Measurements from ENCODE around the gene CYP4A22. TPM values are rescaled to one million over a fixed set of nuclear protein-coding genes. Genes with fewer than 3 reads are reported as not detected.

Gene CYP4A22
- total and polyA plus RNA-seq, 2 experiments from 2014 or later: not detected

GRCh38 chr1:47181955-47182675, 44.9 kb downstream of the CYP4A22 start:
- H3K27me3 ChIP-seq (ENCODE audit: insufficient read depth): peaks cover 15% of the 10 kb centered on the region
- no peaks in the 10 kb centered on the region for H3K79me2 ChIP-seq (replicated peaks; ENCODE audit: insufficient read depth)
- ATAC-seq: no peak
- H3K9me2 ChIP-seq (ENCODE audit: insufficient read depth): no peaks in the 10 kb centered on the region
- peaks cover 8% of the 10 kb centered on the region for H3K4me1 ChIP-seq (ENCODE audit: insufficient read depth)
- H3K36me3 ChIP-seq (ENCODE audit: insufficient read depth): no peaks in the 10 kb centered on the region
- DNase-seq (ENCODE audit: low spot score): no peak
- Mint-ChIP-seq H3K4me3 (no peak overlapping the region; the same call in 2 of the 3 replicates), H3K36me3 (ENCODE audit: low read depth) (no peaks in the 10 kb centered on the region; the same call in 2 of the 3 replicates), H3K4me1 (peaks cover 24% of the 10 kb centered on the region), H3K27me3 (ENCODE audit: insufficient read depth, low read depth, poor library complexity) (peaks cover 27% of the 10 kb centered on the region), H3K9me3 (peaks cover 18% of the 10 kb centered on the region; the same call in 2 of the 3 replicates), H3K27ac (no peak overlapping the region)
- H3K4me3 ChIP-seq: no peak overlapping the region
- H2AFZ ChIP-seq: no peak overlapping the region
- no peaks in the 10 kb centered on the region for H3F3A ChIP-seq (replicated peaks; ENCODE audit: low read depth)
- no peak overlapping the region for H3K4me2 ChIP-seq
- TF ChIP-seq REST (IDR thresholded peaks at IDR 0.05; ENCODE audit: unreplicated experiment) (no peak), CTCF (conservative IDR thresholded peaks at IDR 0.05; ENCODE audit: low read depth in 2 of 2) (no peak), CREB1 (CRISPR knock-in tag; IDR thresholded peaks at IDR 0.05; ENCODE audit: low read depth) (no peak), NANOG (IDR thresholded peaks at IDR 0.05; ENCODE audit: borderline replicate concordance) (no peak), ZNF114 (CRISPR knock-in tag; IDR thresholded peaks at IDR 0.05) (no peak), POLR2AphosphoS5 (IDR thresholded peaks at IDR 0.05; ENCODE audit: low read depth) (no peak)
- TF ChIP-seq, protein P1, sequence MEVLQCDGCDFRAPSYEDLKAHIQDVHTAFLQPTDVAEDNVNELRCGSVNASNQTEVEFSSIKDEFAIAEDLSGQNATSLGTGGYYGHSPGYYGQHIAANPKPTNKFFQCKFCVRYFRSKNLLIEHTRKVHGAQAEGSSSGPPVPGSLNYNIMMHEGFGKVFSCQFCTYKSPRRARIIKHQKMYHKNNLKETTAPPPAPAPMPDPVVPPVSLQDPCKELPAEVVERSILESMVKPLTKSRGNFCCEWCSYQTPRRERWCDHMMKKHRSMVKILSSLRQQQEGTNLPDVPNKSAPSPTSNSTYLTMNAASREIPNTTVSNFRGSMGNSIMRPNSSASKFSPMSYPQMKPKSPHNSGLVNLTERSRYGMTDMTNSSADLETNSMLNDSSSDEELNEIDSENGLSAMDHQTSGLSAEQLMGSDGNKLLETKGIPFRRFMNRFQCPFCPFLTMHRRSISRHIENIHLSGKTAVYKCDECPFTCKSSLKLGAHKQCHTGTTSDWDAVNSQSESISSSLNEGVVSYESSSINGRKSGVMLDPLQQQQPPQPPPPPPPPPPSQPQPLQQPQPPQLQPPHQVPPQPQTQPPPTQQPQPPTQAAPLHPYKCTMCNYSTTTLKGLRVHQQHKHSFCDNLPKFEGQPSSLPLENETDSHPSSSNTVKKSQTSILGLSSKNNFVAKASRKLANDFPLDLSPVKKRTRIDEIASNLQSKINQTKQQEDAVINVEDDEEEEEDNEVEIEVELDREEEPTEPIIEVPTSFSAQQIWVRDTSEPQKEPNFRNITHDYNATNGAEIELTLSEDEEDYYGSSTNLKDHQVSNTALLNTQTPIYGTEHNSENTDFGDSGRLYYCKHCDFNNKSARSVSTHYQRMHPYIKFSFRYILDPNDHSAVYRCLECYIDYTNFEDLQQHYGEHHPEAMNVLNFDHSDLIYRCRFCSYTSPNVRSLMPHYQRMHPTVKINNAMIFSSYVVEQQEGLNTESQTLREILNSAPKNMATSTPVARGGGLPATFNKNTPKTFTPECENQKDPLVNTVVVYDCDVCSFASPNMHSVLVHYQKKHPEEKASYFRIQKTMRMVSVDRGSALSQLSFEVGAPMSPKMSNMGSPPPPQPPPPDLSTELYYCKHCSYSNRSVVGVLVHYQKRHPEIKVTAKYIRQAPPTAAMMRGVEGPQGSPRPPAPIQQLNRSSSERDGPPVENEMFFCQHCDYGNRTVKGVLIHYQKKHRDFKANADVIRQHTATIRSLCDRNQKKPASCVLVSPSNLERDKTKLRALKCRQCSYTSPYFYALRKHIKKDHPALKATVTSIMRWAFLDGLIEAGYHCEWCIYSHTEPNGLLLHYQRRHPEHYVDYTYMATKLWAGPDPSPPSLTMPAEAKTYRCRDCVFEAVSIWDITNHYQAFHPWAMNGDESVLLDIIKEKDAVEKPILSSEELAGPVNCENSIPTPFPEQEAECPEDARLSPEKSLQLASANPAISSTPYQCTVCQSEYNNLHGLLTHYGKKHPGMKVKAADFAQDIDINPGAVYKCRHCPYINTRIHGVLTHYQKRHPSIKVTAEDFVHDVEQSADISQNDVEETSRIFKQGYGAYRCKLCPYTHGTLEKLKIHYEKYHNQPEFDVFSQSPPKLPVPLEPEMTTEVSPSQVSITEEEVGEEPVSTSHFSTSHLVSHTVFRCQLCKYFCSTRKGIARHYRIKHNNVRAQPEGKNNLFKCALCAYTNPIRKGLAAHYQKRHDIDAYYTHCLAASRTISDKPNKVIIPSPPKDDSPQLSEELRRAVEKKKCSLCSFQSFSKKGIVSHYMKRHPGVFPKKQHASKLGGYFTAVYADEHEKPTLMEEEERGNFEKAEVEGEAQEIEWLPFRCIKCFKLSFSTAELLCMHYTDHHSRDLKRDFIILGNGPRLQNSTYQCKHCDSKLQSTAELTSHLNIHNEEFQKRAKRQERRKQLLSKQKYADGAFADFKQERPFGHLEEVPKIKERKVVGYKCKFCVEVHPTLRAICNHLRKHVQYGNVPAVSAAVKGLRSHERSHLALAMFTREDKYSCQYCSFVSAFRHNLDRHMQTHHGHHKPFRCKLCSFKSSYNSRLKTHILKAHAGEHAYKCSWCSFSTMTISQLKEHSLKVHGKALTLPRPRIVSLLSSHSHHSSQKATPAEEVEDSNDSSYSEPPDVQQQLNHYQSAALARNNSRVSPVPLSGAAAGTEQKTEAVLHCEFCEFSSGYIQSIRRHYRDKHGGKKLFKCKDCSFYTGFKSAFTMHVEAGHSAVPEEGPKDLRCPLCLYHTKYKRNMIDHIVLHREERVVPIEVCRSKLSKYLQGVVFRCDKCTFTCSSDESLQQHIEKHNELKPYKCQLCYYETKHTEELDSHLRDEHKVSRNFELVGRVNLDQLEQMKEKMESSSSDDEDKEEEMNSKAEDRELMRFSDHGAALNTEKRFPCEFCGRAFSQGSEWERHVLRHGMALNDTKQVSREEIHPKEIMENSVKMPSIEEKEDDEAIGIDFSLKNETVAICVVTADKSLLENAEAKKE (CRISPR knock-in tag; IDR thresholded peaks at IDR 0.05): no peak
- no peaks in the 10 kb centered on the region for H4K20me1 ChIP-seq (replicated peaks; ENCODE audit: insufficient read depth)
- H3K27ac ChIP-seq (ENCODE audit: low read depth): no peak overlapping the region
